Esophagus muscularis mucosa (tissue), 4 donors: ENCODE measurements around the gene EGFL8. TPM values are rescaled to one million over a fixed set of nuclear protein-coding genes. Genes with fewer than 3 reads are reported as not detected.
"Not testable (repeated sequence)": the region's sequence is repeated elsewhere in the genome, so short reads cannot be mapped to it uniquely, and the experiment has no call there.

Experiments used
- DNase-seq: peaks from one replicate; pipeline ENCODE4 v3.0.0-alpha.2; 2017; ENCODE audit errors: extremely low spot score
- H3K27ac ChIP-seq, 4 donors: fragments of 200-600 bp; sonication (generic); replicated peaks in 1 of 4; 1 replicate in 3 of 4; 2 replicates in 1 of 4; pipeline ENCODE4 v1.5.1; 2016 to 2019; ENCODE audit warnings: mild to moderate bottlenecking in 1 of 4
- H3K27me3 ChIP-seq, 4 donors: fragments of 200-600 bp; sonication (generic); one replicate each; pipeline versions ENCODE4 v1.5.1 to v1.6.0; 2016 to 2019
- H3K36me3 ChIP-seq, 4 donors: fragments of 200-600 bp; sonication (generic); one replicate each; pipeline ENCODE4 v1.5.1; 2016 to 2019
- H3K4me1 ChIP-seq, 4 donors: fragments of 200-600 bp; sonication (generic); one replicate each; pipeline ENCODE4 v1.5.1; 2016 to 2019
- H3K4me3 ChIP-seq, 4 donors: fragments of 200-600 bp; sonication (generic); 1 replicate in 2 of 4; 2 replicates in 2 of 4; pipeline ENCODE4 v1.5.1; 2016 to 2019; ENCODE audit warnings: mild to moderate bottlenecking in 4 of 4, moderate library complexity in 1 of 4
- H3K9me3 ChIP-seq, 4 donors: fragments of 200-600 bp; sonication (generic); 1 replicate in 3 of 4; 2 replicates in 1 of 4; pipeline ENCODE4 v1.5.1; 2016 to 2019
- CTCF ChIP-seq, 3 experiments: fragments of 200-600 bp in 2 of 3; fragments of 450-650 bp in 1 of 3; sonication (generic) in 2 of 3; IDR thresholded peaks; one replicate each; pipeline ENCODE4 v1.5.1; 2017 to 2019; ENCODE audit warnings: antibody characterized with exemption in 3 of 3, mild to moderate bottlenecking in 2 of 3, moderate library complexity in 1 of 3
- EP300 ChIP-seq: sonication (generic); formaldehyde crosslinking; IDR thresholded peaks from one replicate; pipeline ENCODE4 v1.6.1; 2017; ENCODE audit warnings: antibody characterized with exemption
- POLR2A ChIP-seq: fragments of 450-650 bp; IDR thresholded peaks from one replicate; pipeline ENCODE4 v1.6.1; 2017; ENCODE audit warnings: antibody characterized with exemption, moderate library complexity, mild to moderate bottlenecking, low read depth
- POLR2AphosphoS5 ChIP-seq, 2 donors: sonication (generic); formaldehyde crosslinking; IDR thresholded peaks; one replicate each; pipeline ENCODE4 v1.6.1; 2017; ENCODE audit warnings: antibody characterized with exemption in 2 of 2
- WGBS: methylation state at CpG from one replicate; pipeline ENCODE4 v1.1.5; 2018; 5-methylcytosine and 5-hydroxymethylcytosine counted together
- intact Hi-C: fragments of 100-400 bp; cut with DNase I; formaldehyde crosslinking; loops from one replicate; pipeline ENCODE4 v1.15.1; 2023
- total RNA-seq, 4 donors: library from RNA; depleted of rRNA; stranded (reverse); fragments of >200 nt; gene quantifications; one replicate each; pipeline versions ENCODE4 v1.1.0 to v1.2.1, GENCODE V29; 2016

Gene EGFL8
- total RNA-seq, 4 donors from 2014 or later = 8.1 to 20.7 (median 13.9) TPM

GRCh38 chr6:32190911-32191677 is 26.7 kb downstream of the EGFL8 start:
- no peak for TF ChIP-seq POLR2A
- TF ChIP-seq CTCF (IDR thresholded peaks at IDR 0.05) = no peak
- no peak for TF ChIP-seq EP300
- TF ChIP-seq POLR2AphosphoS5 (IDR thresholded peaks at IDR 0.05) = no peak
- Histone ChIP-seq H3K36me3 (peaks cover 16 to 21% (median 20%) of the 10 kb centered on the region in 4 donors), H3K27me3 (no peaks in the 10 kb centered on the region), H3K27ac (peak overlapping the region; percentile 90 to 99 (median 98)), H3K4me1 (peaks cover 69 to 80% (median 76%) of the 10 kb centered on the region in 4 donors), H3K9me3 (no peaks in the 10 kb centered on the region), H3K4me3 (peak overlapping the region; percentile 66 to 92 (median 84))
- intact Hi-C loops = no loop called here
- no peak for DNase-seq
- WGBS = 87% methylated on average over 6 of the region's 8 CpGs

GRCh38 chr6:32191696-32192607 is 27.6 kb downstream of the EGFL8 start:
- Histone ChIP-seq H3K27ac (peak overlapping the region; percentile 90 to 99 (median 98)), H3K4me1 (peaks cover 65 to 78% (median 72%) of the 10 kb centered on the region in 4 donors), H3K9me3 (no peaks in the 10 kb centered on the region), H3K36me3 (peaks cover 10 to 13% (median 11%) of the 10 kb centered on the region in 4 donors), H3K27me3 (no peaks in the 10 kb centered on the region), H3K4me3 (peak overlapping the region; percentile 30 to 92 (median 52))
- no peak for DNase-seq
- TF ChIP-seq CTCF (IDR thresholded peaks at IDR 0.05) (no peak), POLR2AphosphoS5 (IDR thresholded peaks at IDR 0.05) (no peak), EP300 (no peak), POLR2A (no peak)
- intact Hi-C loops = no loop called here
- WGBS = 79% methylated on average over 14 of the region's 15 CpGs

- H3K9me3 ChIP-seq = no peaks in the 10 kb centered on the region
- intact Hi-C loops = no loop called here
- peaks cover 63 to 78% (median 70%) of the 10 kb centered on the region in 4 donors for H3K4me1 ChIP-seq
- no peak for DNase-seq
- peak within 1 kb of the TSS; percentile 30 to 92 (median 52) for H3K4me3 ChIP-seq
- no peaks in the 10 kb centered on the region for H3K27me3 ChIP-seq
- peak within 1 kb of the TSS; percentile 90 to 99 (median 98) for H3K27ac ChIP-seq
- WGBS = 44% methylated on average over 3 of the region's 5 CpGs
- no peak for TF ChIP-seq CTCF (IDR thresholded peaks at IDR 0.05)
- peak in 1 of 2 donors; percentile 42 for TF ChIP-seq POLR2AphosphoS5 (IDR thresholded peaks at IDR 0.05)
- no peak for TF ChIP-seq POLR2A
- no peak for TF ChIP-seq EP300
- peaks cover 3 to 8% (median 5%) of the 10 kb centered on the region in 4 donors for H3K36me3 ChIP-seq
Observed at GRCh38 chr6:32192608-32193039, 28.2 kb downstream of the EGFL8 start, which contains the start of gene GPSM3. TSS of gene GPSM3 (minus strand) at chr6:32192643. CDS start at chr6:32192513, 130 bp downstream.

DNA sequence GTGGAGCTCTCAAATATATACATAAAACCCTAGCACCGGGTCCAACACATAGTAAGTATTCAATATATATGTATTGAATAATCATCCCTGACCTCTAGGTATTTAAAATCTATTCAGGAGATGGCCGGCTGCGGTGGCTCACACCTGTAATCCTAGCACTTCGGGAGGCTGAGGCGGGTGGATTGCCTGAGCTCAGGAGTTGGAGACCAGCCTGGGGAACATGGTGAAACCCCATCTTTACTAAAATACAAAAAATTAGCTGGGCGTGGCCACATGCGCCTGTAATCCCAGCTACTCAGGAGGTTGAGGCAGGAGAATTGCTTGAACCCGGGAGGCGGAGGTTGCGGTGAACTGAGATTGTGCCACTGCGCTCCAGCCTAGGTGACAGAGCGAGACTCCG is 28.7 kb downstream of the EGFL8 start:
- intact Hi-C loops, H3K9me3 ChIP-seq, H3K36me3 ChIP-seq, H3K27me3 ChIP-seq, DNase-seq: not testable (repeated sequence)
- peaks cover 58 to 73% (median 65%) of the 10 kb centered on the region in 4 donors for H3K4me1 ChIP-seq
- peak overlapping the region; percentile 90 to 99 (median 98) for H3K27ac ChIP-seq
- WGBS = 70% methylated on average over 13 of the region's 13 CpGs
- peak overlapping the region in 2 of 4 donors; percentile 37 to 92 for H3K4me3 ChIP-seq

DNA sequence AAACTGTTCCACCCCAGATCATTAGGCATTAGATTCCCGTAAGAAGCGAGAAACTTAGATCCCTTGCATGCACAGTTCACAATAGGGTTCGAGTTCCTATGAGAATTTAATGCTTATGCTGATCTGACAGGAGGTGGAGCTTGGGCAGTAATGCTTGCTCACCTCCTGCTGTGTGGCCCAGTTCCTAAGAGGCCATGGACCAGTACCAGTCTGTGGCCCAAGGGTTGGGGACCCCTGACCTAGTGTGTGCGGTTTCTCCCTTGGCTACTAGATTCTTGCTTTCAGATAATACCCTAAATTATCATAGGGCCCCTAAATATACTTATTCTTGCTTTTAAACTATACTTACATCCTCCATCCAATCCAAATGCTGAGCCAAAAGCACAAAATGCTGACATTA is 30.0 kb downstream of the EGFL8 start:
- WGBS = 92% methylated on average over 4 of the region's 4 CpGs
- H3K9me3 ChIP-seq = no peaks in the 10 kb centered on the region
- H3K27ac ChIP-seq = peak overlapping the region; percentile 89 to 100 (median 94)
- DNase-seq = no peak
- H3K36me3 ChIP-seq = peaks cover 0 to 14% (median 0%) of the 10 kb centered on the region in 4 donors
- intact Hi-C loops = no loop called here
- no peak overlapping the region for H3K4me3 ChIP-seq
- TF ChIP-seq CTCF (IDR thresholded peaks at IDR 0.05) (no peak), POLR2A (no peak), EP300 (no peak), POLR2AphosphoS5 (IDR thresholded peaks at IDR 0.05) (no peak)
- peaks cover 47 to 60% (median 53%) of the 10 kb centered on the region in 4 donors for H3K4me1 ChIP-seq
- no peaks in the 10 kb centered on the region for H3K27me3 ChIP-seq
